Neutrophil (primary cell): ENCODE data around the gene EML6.

ENCODE experiments used
- H3K27ac ChIP-seq: fragments of 200-600 bp; sonication (generic); 2 replicates; pipeline ENCODE4 v1.5.1; 2016; ENCODE audit warnings: mild to moderate bottlenecking, moderate library complexity
- H3K27me3 ChIP-seq: fragments of 200-600 bp; sonication (generic); 2 replicates; pipeline ENCODE4 v1.6.0; 2016; ENCODE audit warnings: mild to moderate bottlenecking
- H3K36me3 ChIP-seq: fragments of 200-600 bp; sonication (generic); 2 replicates; pipeline ENCODE4 v1.5.1; 2017
- H3K4me1 ChIP-seq, 2 experiments: fragments of 200-600 bp in 1 of 2; sonication (generic) in 1 of 2; 1 replicate in 1 of 2; 2 replicates in 1 of 2; pipeline versions ENCODE4 v1.5.1 to v1.6.1; 2013 to 2016; ENCODE audit warnings: low read depth in 1 of 2, low read length in 1 of 2, mild to moderate bottlenecking in 1 of 2, moderate library complexity in 1 of 2; ENCODE audit not compliant: control insufficient read depth in 1 of 2, insufficient read depth in 1 of 2
- H3K4me3 ChIP-seq, 2 experiments: fragments of 200-600 bp in 1 of 2; sonication (generic) in 1 of 2; 1 replicate in 1 of 2; 2 replicates in 1 of 2; pipeline ENCODE4 v1.5.1; 2013 to 2016; ENCODE audit warnings: low read depth in 1 of 2, low read length in 1 of 2, mild to moderate bottlenecking in 1 of 2, moderate library complexity in 1 of 2
- H3K9me3 ChIP-seq: fragments of 200-600 bp; sonication (generic); 2 replicates; pipeline ENCODE4 v1.5.1; 2016
- CTCF ChIP-seq: fragments of 200-600 bp; sonication (generic); IDR thresholded peaks from 2 replicates; pipeline ENCODE4 v1.5.1; 2016; ENCODE audit warnings: antibody characterized with exemption

EML6 gene

GRCh38 chr2:54845514-54845913 lies 122.1 kb downstream of the EML6 start:
- Histone ChIP-seq H3K9me3 (no peaks in the 10 kb centered on the region), H3K4me3 (no peak overlapping the region), H3K36me3 (no peaks in the 10 kb centered on the region), H3K4me1 (no peaks in the 10 kb centered on the region), H3K27me3 (no peaks in the 10 kb centered on the region), H3K27ac (no peak overlapping the region)
- TF ChIP-seq CTCF: no peak

DNA sequence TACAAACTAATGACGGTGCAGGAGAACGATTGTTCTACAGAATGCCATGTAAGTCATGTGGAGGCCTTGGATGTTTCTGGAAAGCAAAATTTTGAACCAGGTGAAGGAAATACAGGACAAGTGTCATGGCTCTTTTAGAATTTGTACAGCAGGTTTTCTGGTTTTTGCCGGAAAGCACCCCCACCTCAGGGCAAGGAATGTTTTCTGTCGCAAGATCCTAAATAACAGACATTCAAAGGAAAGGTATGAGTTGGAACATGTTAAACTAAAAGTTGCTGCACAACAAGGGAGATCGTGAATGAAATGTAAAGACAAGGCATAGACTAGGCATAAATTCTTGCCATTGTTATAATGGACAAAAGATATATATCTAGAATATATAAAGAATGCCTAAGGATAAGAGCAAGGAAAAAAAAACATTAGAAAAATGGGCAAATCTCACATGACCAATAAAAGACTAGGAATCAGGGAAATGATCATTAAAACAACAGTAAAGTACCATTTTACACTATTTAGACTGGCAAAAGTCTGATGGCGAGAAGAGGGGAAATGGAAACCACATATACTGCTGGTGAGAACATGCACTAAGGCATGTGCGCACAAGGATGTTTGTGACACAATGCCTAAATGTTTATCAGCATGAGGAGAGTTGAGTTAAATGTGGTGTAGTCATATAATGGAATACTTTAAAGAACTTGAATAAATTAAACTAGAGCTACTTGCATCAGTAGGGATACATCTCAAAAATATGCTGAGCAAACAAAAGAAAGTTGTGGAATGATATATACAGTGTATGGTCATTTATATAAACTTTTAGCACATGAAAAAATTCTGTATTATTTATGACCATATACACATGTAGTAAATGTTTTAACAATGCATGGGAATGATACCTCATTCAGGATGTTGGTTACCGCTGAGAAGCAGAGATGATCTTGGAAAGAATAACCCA lies 127.0 kb downstream of the EML6 start:
- no peak overlapping the region for H3K4me3 ChIP-seq
- H3K27me3 ChIP-seq: no peaks in the 10 kb centered on the region
- no peaks in the 10 kb centered on the region for H3K36me3 ChIP-seq
- no peaks in the 10 kb centered on the region for H3K4me1 ChIP-seq
- no peaks in the 10 kb centered on the region for H3K9me3 ChIP-seq
- no peak overlapping the region for H3K27ac ChIP-seq
- TF ChIP-seq CTCF: no peak

- no peak for TF ChIP-seq CTCF
- no peaks in the 10 kb centered on the region for H3K36me3 ChIP-seq
- H3K4me3 ChIP-seq: no peak overlapping the region
- H3K27me3 ChIP-seq: no peaks in the 10 kb centered on the region
- H3K9me3 ChIP-seq: no peaks in the 10 kb centered on the region
- no peak overlapping the region for H3K27ac ChIP-seq
- no peaks in the 10 kb centered on the region for H3K4me1 ChIP-seq
Observed at GRCh38 chr2:54853616-54854310, 130.3 kb downstream of the EML6 start.

- Histone ChIP-seq H3K9me3 (no peaks in the 10 kb centered on the region), H3K4me1 (no peaks in the 10 kb centered on the region), H3K4me3 (no peak overlapping the region), H3K36me3 (no peaks in the 10 kb centered on the region), H3K27me3 (no peaks in the 10 kb centered on the region), H3K27ac (no peak overlapping the region)
- no peak for TF ChIP-seq CTCF
Observed at GRCh38 chr2:54855434-54855833, 132.0 kb downstream of the EML6 start.

GRCh38 chr2:54858021-54858681 lies 134.7 kb downstream of the EML6 start:
- H3K27me3 ChIP-seq: no peaks in the 10 kb centered on the region
- no peak for TF ChIP-seq CTCF
- no peaks in the 10 kb centered on the region for H3K9me3 ChIP-seq
- H3K27ac ChIP-seq: no peak overlapping the region
- H3K4me1 ChIP-seq: no peaks in the 10 kb centered on the region
- no peak overlapping the region for H3K4me3 ChIP-seq
- no peaks in the 10 kb centered on the region for H3K36me3 ChIP-seq
